HCT116 (cell line): Measurements from ENCODE around the gene H6PD. TPM values are rescaled to one million over a fixed set of nuclear protein-coding genes. Genes with fewer than 3 reads are reported as not detected.

Source experiments
- ATAC-seq: fragments of 200-7000 bp; cut with Tn5 transposase; 2 replicates; pipeline ENCODE4 v1.9.1; 2020; ENCODE audit warnings: mild to moderate bottlenecking, moderate library complexity
- BruUV-seq: library from RNA; stranded (reverse); fragments of 400-500 nt; replicated peaks from 2 replicates; lab custom pipeline; 2021; lab: Mats Ljungman, UMichigan
- CTCF ChIA-PET: fragments of 300-600 bp; sonication (Branson Sonifier 250); formaldehyde crosslinking; loops from one replicate; lab custom pipeline; 2021; ENCODE audit warnings: antibody characterized with exemption; lab: Charles Lee
- POLR2A ChIA-PET: fragments of 300-600, 350-600 bp; sonication (Branson Sonifier 250); formaldehyde crosslinking; loops from one replicate; lab custom pipeline; 2021; ENCODE audit warnings: antibody characterized with exemption; lab: Charles Lee
- RAD21 ChIA-PET, 2 experiments: fragments of 300-600 bp; sonication (Branson Sonifier 250); formaldehyde crosslinking; loops; one replicate each; lab custom pipeline; 2023; ENCODE audit warnings: low total read pairs in 2 of 2; ENCODE audit not compliant: uncharacterized antibody in 2 of 2, unreplicated experiment in 2 of 2, low non-redundant PET in 1 of 2; lab: Charles Lee
- DNase-seq: peaks from one replicate; pipeline ENCODE4 v3.0.0-alpha.2; 2010; ENCODE audit warnings: low read depth, low spot score
- H2AFZ ChIP-seq: fragments of 200-600 bp; shearing (Covaris generic), sonication (generic); 2 replicates; pipeline ENCODE4 v1.6.1; 2017; ENCODE audit warnings: low read depth, mixed run types, mixed read lengths, antibody characterized with exemption, low read length; ENCODE audit not compliant: poor library complexity, severe bottlenecking
- H3K27ac ChIP-seq: 2 replicates; pipeline ENCODE4 v1.5.1; 2012; ENCODE audit warnings: low read depth, low read length
- H3K27me3 ChIP-seq: fragments of 200-600 bp; sonication (generic); 2 replicates; pipeline ENCODE4 v1.6.1; 2016; ENCODE audit warnings: mixed run types, low read length, mixed read lengths; ENCODE audit not compliant: insufficient read depth
- H3K36me3 ChIP-seq, 2 experiments: fragments of 200-500 bp in 1 of 2; fragments of 200-600 bp in 1 of 2; sonication (Bioruptor generic) in 1 of 2; sonication (generic) in 1 of 2; 2 replicates each; pipeline versions ENCODE4 v1.5.1 to v1.6.1; 2014 to 2016; ENCODE audit warnings: low read length in 2 of 2, inconsistent platforms in 1 of 2, mixed read lengths in 1 of 2, mixed run types in 1 of 2; ENCODE audit not compliant: insufficient read depth in 2 of 2, control insufficient read depth in 1 of 2
- H3K4me1 ChIP-seq, 2 experiments: fragments of 200-600 bp in 1 of 2; sonication (generic) in 1 of 2; 2 replicates each; pipeline versions ENCODE4 v1.5.1 to v1.6.1; 2012 to 2017; ENCODE audit warnings: low read length in 2 of 2, inconsistent platforms in 1 of 2, mild to moderate bottlenecking in 1 of 2, mixed read lengths in 1 of 2, mixed run types in 1 of 2, moderate library complexity in 1 of 2; ENCODE audit not compliant: insufficient read depth in 2 of 2, control insufficient read depth in 1 of 2
- H3K4me2 ChIP-seq: fragments of 200-600 bp; sonication (generic); 2 replicates; pipeline ENCODE4 v1.6.1; 2017; ENCODE audit warnings: mixed run types, low read length, mixed read lengths
- H3K4me3 ChIP-seq, 2 experiments: fragments of 200-600 bp in 1 of 2; sonication (generic) in 1 of 2; replicated peaks in 1 of 2; 2 replicates each; pipeline ENCODE4 v1.5.1; 2011 to 2016; ENCODE audit warnings: low read length in 2 of 2, control low read depth in 1 of 2, low read depth in 1 of 2, mild to moderate bottlenecking in 1 of 2, mixed read lengths in 1 of 2, mixed run types in 1 of 2
- H3K79me2 ChIP-seq: fragments of 200-600 bp; sonication (generic); 2 replicates; pipeline ENCODE4 v1.6.1; 2017; ENCODE audit warnings: mild to moderate bottlenecking, mixed run types, low read length, moderate library complexity, mixed read lengths; ENCODE audit not compliant: insufficient read depth
- H3K9ac ChIP-seq: fragments of 200-600 bp; sonication (generic); 2 replicates; pipeline ENCODE4 v1.6.1; 2016; ENCODE audit warnings: low read length, mixed read lengths
- H3K9me2 ChIP-seq: fragments of 200-600 bp; sonication (generic), shearing (Covaris generic); 2 replicates; pipeline ENCODE4 v1.6.1; 2017; ENCODE audit warnings: mixed run types, mild to moderate bottlenecking, moderate library complexity; ENCODE audit not compliant: insufficient read depth
- H3K9me3 ChIP-seq, 2 experiments: fragments of 200-500 bp in 1 of 2; fragments of 200-600 bp in 1 of 2; sonication (Bioruptor generic) in 1 of 2; sonication (generic) in 1 of 2; 2 replicates each; pipeline ENCODE4 v1.6.1; 2014 to 2017; ENCODE audit warnings: low read length in 2 of 2, mixed read lengths in 2 of 2, inconsistent platforms in 1 of 2, low read depth in 1 of 2, mild to moderate bottlenecking in 1 of 2, mixed run types in 1 of 2, moderate library complexity in 1 of 2; ENCODE audit not compliant: control insufficient read depth in 1 of 2, insufficient read depth in 1 of 2
- H4K20me1 ChIP-seq: fragments of 200-600 bp; sonication (generic), shearing (Covaris generic); 2 replicates; pipeline ENCODE4 v1.6.1; 2017; ENCODE audit warnings: mixed run types, mild to moderate bottlenecking, moderate library complexity; ENCODE audit not compliant: insufficient read depth
- CBX3 ChIP-seq: IDR thresholded peaks from 2 replicates; pipeline ENCODE4 v1.6.1; 2012; ENCODE audit warnings: low read depth
- EGR1 ChIP-seq: IDR thresholded peaks from 2 replicates; pipeline ENCODE4 v1.6.1; 2012; ENCODE audit warnings: low read depth
- ELF1 ChIP-seq: IDR thresholded peaks from 2 replicates; pipeline ENCODE4 v1.6.1; 2012; ENCODE audit warnings: low read depth, borderline replicate concordance
- EZH2 ChIP-seq: fragments of 200-600 bp; sonication (generic); IDR thresholded peaks from 2 replicates; pipeline ENCODE4 v1.6.1; 2017; ENCODE audit warnings: antibody characterized with exemption, mixed run types
- EZH2phosphoT487 ChIP-seq: fragments of 200-600 bp; IDR thresholded peaks from 2 replicates; pipeline ENCODE4 v1.6.1; 2018; ENCODE audit warnings: antibody characterized with exemption, borderline replicate concordance
- JUND ChIP-seq: IDR thresholded peaks from 2 replicates; pipeline ENCODE4 v1.6.1; 2012
- RAD21 ChIP-seq: IDR thresholded peaks from 2 replicates; pipeline ENCODE4 v1.6.1; 2012; ENCODE audit warnings: low read depth, mild to moderate bottlenecking
- SRF ChIP-seq: IDR thresholded peaks from 2 replicates; pipeline ENCODE4 v1.6.1; 2012; ENCODE audit warnings: low read depth
- ZFX ChIP-seq: fragments of 450-650 bp; IDR thresholded peaks from 2 replicates; pipeline ENCODE4 v1.6.1; 2017
- ZNF274 ChIP-seq: fragments of 200-500 bp; sonication (Bioruptor generic); IDR thresholded peaks from 2 replicates; pipeline ENCODE4 v1.6.1; 2014; ENCODE audit warnings: mild to moderate bottlenecking, low read depth, low read length, inconsistent platforms
- intact Hi-C: fragments of 100-400 bp; cut with micrococcal nuclease; formaldehyde crosslinking; loops from 2 replicates; pipeline ENCODE4 v1.10.0; 2022
- total RNA-seq: library from RNA; stranded (reverse); gene quantifications from one replicate; pipeline ENCODE4 v1.2.1, GENCODE V29; 2021; ENCODE audit not compliant: unreplicated experiment
- TF ChIP-seq, protein P1 (sequence below): IDR thresholded peaks from 2 replicates; pipeline ENCODE4 v1.6.1; 2012
- TF ChIP-seq, protein P2 (sequence below): IDR thresholded peaks from 2 replicates; pipeline ENCODE4 v1.6.1; 2012
- TF ChIP-seq, protein P3 (sequence below): IDR thresholded peaks from 2 replicates; pipeline ENCODE4 v1.6.1; 2012; ENCODE audit warnings: low read depth
- TF ChIP-seq, protein P4 (sequence below): IDR thresholded peaks from 2 replicates; pipeline ENCODE4 v1.6.1; 2011; ENCODE audit warnings: mild to moderate bottlenecking, low read length, moderate library complexity; ENCODE audit not compliant: insufficient replicate concordance; ENCODE audit errors: extremely low read depth

The H6PD gene
- total RNA-seq, 1 experiment from 2014 or later, result 16.2 TPM

DNA sequence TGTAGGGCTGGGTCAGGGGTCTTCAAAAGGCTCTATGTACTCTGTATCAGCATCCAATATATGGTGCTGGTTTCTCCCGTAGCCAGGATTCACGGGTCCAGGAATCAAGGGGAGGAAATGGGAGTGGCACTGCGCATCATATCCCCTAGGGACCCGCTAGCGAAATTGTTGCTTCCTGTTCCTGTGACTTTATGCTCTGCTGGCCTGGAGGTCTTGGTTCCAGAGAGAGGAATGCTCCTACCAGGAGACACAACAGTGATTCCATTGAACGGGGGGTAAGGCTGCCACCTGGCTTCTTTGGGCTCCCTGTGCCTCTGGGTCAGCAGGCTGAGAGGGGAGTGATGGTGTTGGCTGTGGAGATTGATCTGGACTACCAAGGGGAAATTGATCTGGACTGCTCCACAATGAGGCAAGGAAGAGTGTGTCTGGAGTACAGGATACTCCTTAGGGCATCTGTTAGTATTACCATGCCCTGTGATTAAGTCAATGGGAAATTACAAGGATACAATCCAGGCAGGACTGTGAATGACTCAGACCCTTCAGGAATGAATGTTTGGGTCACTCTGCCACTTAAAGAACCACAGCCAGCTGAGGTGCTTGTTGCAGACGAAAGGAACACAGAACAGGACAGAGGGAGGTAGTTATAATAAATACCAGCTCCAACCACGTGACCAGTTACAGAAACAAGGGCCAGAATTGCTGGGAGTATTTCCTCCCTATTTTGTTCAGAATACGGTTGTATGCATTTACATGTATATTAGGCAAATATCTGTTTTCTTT is 68.4 kb downstream of the H6PD start:
- Histone ChIP-seq H3K79me2 (peaks cover 81% of the 10 kb centered on the region), H3K36me3 (no peaks in the 10 kb centered on the region), H3K4me3 (peak overlapping the region in 1 of 2 experiments; percentile 5; a peak in 1 of 4 replicates), H2AFZ (no peak overlapping the region), H3K9me2 (no peaks in the 10 kb centered on the region), H3K4me1 (peaks cover 39 to 60% of the 10 kb centered on the region in 2 experiments), H3K9ac (peak overlapping the region; percentile 38), H3K27ac (peak overlapping the region; percentile 65), H3K9me3 (no peaks in the 10 kb centered on the region), H3K4me2 (peak overlapping the region; percentile 64), H4K20me1 (no peaks in the 10 kb centered on the region), H3K27me3 (no peaks in the 10 kb centered on the region)
- RAD21 ChIA-PET, result no interaction called here
- peak; percentile 71 for ATAC-seq
- BruUV-seq, result no TSS peak
- CTCF ChIA-PET, result no interaction called here
- peak; percentile 75 for DNase-seq
- TF ChIP-seq, protein P1, sequence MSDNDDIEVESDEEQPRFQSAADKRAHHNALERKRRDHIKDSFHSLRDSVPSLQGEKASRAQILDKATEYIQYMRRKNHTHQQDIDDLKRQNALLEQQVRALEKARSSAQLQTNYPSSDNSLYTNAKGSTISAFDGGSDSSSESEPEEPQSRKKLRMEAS, result 0 out of 2 replicates have a peak, but pooled peaks have one; percentile 37
- no peak for TF ChIP-seq EZH2
- TF ChIP-seq RAD21, result no peak; the same call in 1 of the 2 replicates
- peak; percentile 71; the same call in 1 of the 2 replicates for TF ChIP-seq CBX3
- TF ChIP-seq JUND, result peak; percentile 74
- TF ChIP-seq, protein P2, sequence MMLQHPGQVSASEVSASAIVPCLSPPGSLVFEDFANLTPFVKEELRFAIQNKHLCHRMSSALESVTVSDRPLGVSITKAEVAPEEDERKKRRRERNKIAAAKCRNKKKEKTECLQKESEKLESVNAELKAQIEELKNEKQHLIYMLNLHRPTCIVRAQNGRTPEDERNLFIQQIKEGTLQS, result no peak
- no peak for TF ChIP-seq ZNF274
- intact Hi-C loops, result no loop called here
- POLR2A ChIA-PET, result no interaction called here

DNA sequence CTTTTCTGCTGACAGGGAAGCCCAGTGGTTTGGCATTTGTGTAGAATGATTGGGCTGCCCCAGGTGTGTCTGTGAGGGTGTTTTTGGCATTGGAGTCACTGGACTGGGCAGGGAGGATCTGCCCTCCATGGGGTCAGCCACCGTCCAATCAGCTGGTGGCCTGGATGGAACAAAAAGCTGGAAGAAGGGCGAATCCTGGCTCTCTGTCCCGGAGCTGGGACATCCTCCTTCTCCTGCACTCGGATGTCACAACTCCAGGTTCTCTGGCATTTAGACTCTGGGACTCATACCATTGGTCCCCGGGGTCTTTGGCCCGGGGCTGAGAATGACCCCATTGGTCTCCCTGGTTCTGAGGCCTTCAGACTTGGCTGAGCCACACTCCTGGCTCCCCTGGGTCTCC is 69.3 kb downstream of the H6PD start:
- H3K36me3 ChIP-seq, result no peaks in the 10 kb centered on the region
- no peaks in the 10 kb centered on the region for H3K9me3 ChIP-seq
- intact Hi-C loops, result no loop called here
- CTCF ChIA-PET, result no interaction called here
- RAD21 ChIA-PET, result no interaction called here
- H3K4me1 ChIP-seq, result peaks cover 39 to 52% of the 10 kb centered on the region in 2 experiments
- H3K79me2 ChIP-seq, result peaks cover 79% of the 10 kb centered on the region
- H2AFZ ChIP-seq, result no peak overlapping the region
- no peak overlapping the region for H3K27ac ChIP-seq
- POLR2A ChIA-PET, result no interaction called here
- no peak for ATAC-seq
- no peaks in the 10 kb centered on the region for H3K9me2 ChIP-seq
- H3K9ac ChIP-seq, result no peak overlapping the region
- H3K27me3 ChIP-seq, result no peaks in the 10 kb centered on the region
- peak overlapping the region; percentile 64; the same call in 1 of the 2 replicates for H3K4me2 ChIP-seq
- DNase-seq, result no peak
- no TSS peak for BruUV-seq
- no peak overlapping the region for H3K4me3 ChIP-seq
- H4K20me1 ChIP-seq, result no peaks in the 10 kb centered on the region
- TF ChIP-seq ZNF274, result no peak
- no peak for TF ChIP-seq EGR1
- TF ChIP-seq, protein P3, sequence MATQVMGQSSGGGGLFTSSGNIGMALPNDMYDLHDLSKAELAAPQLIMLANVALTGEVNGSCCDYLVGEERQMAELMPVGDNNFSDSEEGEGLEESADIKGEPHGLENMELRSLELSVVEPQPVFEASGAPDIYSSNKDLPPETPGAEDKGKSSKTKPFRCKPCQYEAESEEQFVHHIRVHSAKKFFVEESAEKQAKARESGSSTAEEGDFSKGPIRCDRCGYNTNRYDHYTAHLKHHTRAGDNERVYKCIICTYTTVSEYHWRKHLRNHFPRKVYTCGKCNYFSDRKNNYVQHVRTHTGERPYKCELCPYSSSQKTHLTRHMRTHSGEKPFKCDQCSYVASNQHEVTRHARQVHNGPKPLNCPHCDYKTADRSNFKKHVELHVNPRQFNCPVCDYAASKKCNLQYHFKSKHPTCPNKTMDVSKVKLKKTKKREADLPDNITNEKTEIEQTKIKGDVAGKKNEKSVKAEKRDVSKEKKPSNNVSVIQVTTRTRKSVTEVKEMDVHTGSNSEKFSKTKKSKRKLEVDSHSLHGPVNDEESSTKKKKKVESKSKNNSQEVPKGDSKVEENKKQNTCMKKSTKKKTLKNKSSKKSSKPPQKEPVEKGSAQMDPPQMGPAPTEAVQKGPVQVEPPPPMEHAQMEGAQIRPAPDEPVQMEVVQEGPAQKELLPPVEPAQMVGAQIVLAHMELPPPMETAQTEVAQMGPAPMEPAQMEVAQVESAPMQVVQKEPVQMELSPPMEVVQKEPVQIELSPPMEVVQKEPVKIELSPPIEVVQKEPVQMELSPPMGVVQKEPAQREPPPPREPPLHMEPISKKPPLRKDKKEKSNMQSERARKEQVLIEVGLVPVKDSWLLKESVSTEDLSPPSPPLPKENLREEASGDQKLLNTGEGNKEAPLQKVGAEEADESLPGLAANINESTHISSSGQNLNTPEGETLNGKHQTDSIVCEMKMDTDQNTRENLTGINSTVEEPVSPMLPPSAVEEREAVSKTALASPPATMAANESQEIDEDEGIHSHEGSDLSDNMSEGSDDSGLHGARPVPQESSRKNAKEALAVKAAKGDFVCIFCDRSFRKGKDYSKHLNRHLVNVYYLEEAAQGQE, result no peak
- TF ChIP-seq SRF, result no peak
- TF ChIP-seq, protein P4, sequence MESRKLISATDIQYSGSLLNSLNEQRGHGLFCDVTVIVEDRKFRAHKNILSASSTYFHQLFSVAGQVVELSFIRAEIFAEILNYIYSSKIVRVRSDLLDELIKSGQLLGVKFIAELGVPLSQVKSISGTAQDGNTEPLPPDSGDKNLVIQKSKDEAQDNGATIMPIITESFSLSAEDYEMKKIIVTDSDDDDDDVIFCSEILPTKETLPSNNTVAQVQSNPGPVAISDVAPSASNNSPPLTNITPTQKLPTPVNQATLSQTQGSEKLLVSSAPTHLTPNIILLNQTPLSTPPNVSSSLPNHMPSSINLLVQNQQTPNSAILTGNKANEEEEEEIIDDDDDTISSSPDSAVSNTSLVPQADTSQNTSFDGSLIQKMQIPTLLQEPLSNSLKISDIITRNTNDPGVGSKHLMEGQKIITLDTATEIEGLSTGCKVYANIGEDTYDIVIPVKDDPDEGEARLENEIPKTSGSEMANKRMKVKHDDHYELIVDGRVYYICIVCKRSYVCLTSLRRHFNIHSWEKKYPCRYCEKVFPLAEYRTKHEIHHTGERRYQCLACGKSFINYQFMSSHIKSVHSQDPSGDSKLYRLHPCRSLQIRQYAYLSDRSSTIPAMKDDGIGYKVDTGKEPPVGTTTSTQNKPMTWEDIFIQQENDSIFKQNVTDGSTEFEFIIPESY, result no peak
- TF ChIP-seq EZH2phosphoT487, result no peak
- no peak for TF ChIP-seq ZFX
- TF ChIP-seq ELF1, result no peak
